SK-N-MC (cell line): ENCODE results near the gene SCGB1C2.
"Not testable (repeated sequence)": the region's sequence is repeated elsewhere in the genome, so short reads cannot be mapped to it uniquely, and the experiment has no call there.

Experiments used
- EZH2 ChIP-seq: fragments of 200-600 bp; sonication (generic); IDR thresholded peaks from one replicate; pipeline ENCODE4 v1.6.1; 2017; ENCODE audit warnings: antibody characterized with exemption
- FOXP2 ChIP-seq: optimal IDR thresholded peaks from 2 replicates; pipeline ENCODE3; 2011; ENCODE audit warnings: mild to moderate bottlenecking, moderate library complexity; ENCODE audit not compliant: insufficient read depth; ENCODE audit errors: extremely low read length, control extremely low read depth
- POLR2AphosphoS5 ChIP-seq: IDR thresholded peaks from 2 replicates; pipeline ENCODE4 v1.6.1; 2012; ENCODE audit warnings: mild to moderate bottlenecking, low read depth, low read length, borderline replicate concordance

- not testable (repeated sequence) for TF ChIP-seq EZH2, POLR2AphosphoS5, FOXP2
These were observed 31.2 kb downstream of the SCGB1C2 start for GRCh38 chr17:168614-169013.
